Hematopoietic multipotent progenitor cell treated with erythropoietin and hydrocortisone succinate and interleukin-3 and kit ligand, for 6 days (in vitro differentiated cells): ENCODE data around the gene FAM168A.
"Not testable (repeated sequence)": the region's sequence is repeated elsewhere in the genome, so short reads cannot be mapped to it uniquely, and the experiment has no call there.

Experiments used
- DNase-seq: peaks from one replicate; pipeline ENCODE4 v3.0.0-alpha.2; 2015

The FAM168A gene

GRCh38 chr11:73465023-73465675 is 132.8 kb downstream of the FAM168A start:
- peak; percentile 22 for DNase-seq

GRCh38 chr11:73464347-73464746 is 133.6 kb downstream of the FAM168A start:
- no peak for DNase-seq

GRCh38 chr11:73463359-73463758 is 134.6 kb downstream of the FAM168A start:
- DNase-seq, result no peak

- DNase-seq, result peak; percentile 21
Measured at GRCh38 chr11:73461964-73462363, 135.9 kb downstream of the FAM168A start.

- DNase-seq, result no peak
Measured at GRCh38 chr11:73461335-73461840, 136.5 kb downstream of the FAM168A start.

GRCh38 chr11:73458201-73458600 is 139.7 kb downstream of the FAM168A start:
- DNase-seq, result no peak

- DNase-seq, result no peak
Measured at GRCh38 chr11:73454987-73455386, 142.9 kb downstream of the FAM168A start.

- DNase-seq, result no peak
Measured at GRCh38 chr11:73453562-73453961, 144.3 kb downstream of the FAM168A start.

- DNase-seq, result no peak
Measured at GRCh38 chr11:73452726-73453125, 145.2 kb downstream of the FAM168A start.

- peak; percentile 20 for DNase-seq
Measured at GRCh38 chr11:73451896-73452295, 146.0 kb downstream of the FAM168A start.

GRCh38 chr11:73446766-73447165 is 151.1 kb downstream of the FAM168A start:
- DNase-seq, result no peak

- no peak for DNase-seq
Measured at GRCh38 chr11:73445980-73446379, 151.9 kb downstream of the FAM168A start.

GRCh38 chr11:73439002-73439843 is 158.7 kb downstream of the FAM168A start:
- no peak for DNase-seq

GRCh38 chr11:73436859-73437258 is 161.1 kb downstream of the FAM168A start:
- DNase-seq, result not testable (repeated sequence)

- no peak for DNase-seq
Measured at GRCh38 chr11:73431396-73431795, 166.5 kb downstream of the FAM168A start.

GRCh38 chr11:73430326-73430725 is 167.6 kb downstream of the FAM168A start:
- no peak for DNase-seq

- peak; percentile 38 for DNase-seq
Measured at GRCh38 chr11:73429121-73429750, 168.7 kb downstream of the FAM168A start.

GRCh38 chr11:73428699-73429098 is 169.2 kb downstream of the FAM168A start:
- no peak for DNase-seq

GRCh38 chr11:73428227-73428626 is 169.7 kb downstream of the FAM168A start:
- DNase-seq, result no peak

GRCh38 chr11:73426219-73426850 is 171.6 kb downstream of the FAM168A start:
- DNase-seq, result no peak

- DNase-seq, result no peak
Measured at GRCh38 chr11:73425108-73425507, 172.8 kb downstream of the FAM168A start.

GRCh38 chr11:73423506-73423905 is 174.4 kb downstream of the FAM168A start:
- DNase-seq, result no peak

GRCh38 chr11:73422886-73423285 is 175.0 kb downstream of the FAM168A start:
- no peak for DNase-seq
